H1 (cell line): ENCODE measurements around the gene GH1. TPM values are rescaled to one million over a fixed set of nuclear protein-coding genes. Genes with fewer than 3 reads are reported as not detected.

Experiments used
- TBP ChIP-seq: IDR thresholded peaks from 2 replicates; pipeline ENCODE4 v1.6.1; 2011; ENCODE audit warnings: low read depth, low read length, improper control_type of control experiment
- polyA plus RNA-seq, 7 experiments: library from polyadenylated mRNA; depleted of rRNA in 3 of 7; stranded (reverse) in 5 of 7; unstranded in 2 of 7; fragments of >200 nt in 5 of 7; fragments of 200-250 nt in 2 of 7; gene quantifications; 1 replicate in 5 of 7; 2 replicates in 1 of 7; 4 replicates in 1 of 7; pipeline versions ENCODE4 v1.2.1 to v1.2.3, GENCODE V29; 2011 to 2013; ENCODE audit warnings: missing spikeins in 2 of 7, mixed read lengths in 2 of 7
- total RNA-seq: library from RNA; stranded (reverse); fragmentation: NEBNext Ultra II Directional; extraction: Animal tissue kit (Norgen Biotek cat#: 25700); gene quantifications from 2 replicates; pipeline ENCODE4 v1.2.1, GENCODE V29; 2021

The GH1 gene
- total and polyA plus RNA-seq, 2 of the 8 experiments (the other 6 are each of a cell fraction or from before 2014, with no cell fraction given): 0.41 TPM; not detected in 1

GRCh38 chr17:63919311-63919723, 678 bp upstream of the GH1 start (continued):
- no peak for TF ChIP-seq TBP
